Stimulated activated CD8-positive, alpha-beta memory T cell treated with anti-CD3 and anti-CD28 coated beads, Interleukin-12 subunit alpha, Interleukin-12 subunit beta, amount 100 ng/mL, for 24 hours (primary cell): Measurements from ENCODE around the gene ZNF560.
A peak's percentile ranks its signal among the peaks of the same experiment; 100 is the strongest.

Experiments
- DNase-seq: peaks from one replicate; pipeline ENCODE4 v3.0.0-alpha.2; 2020; ENCODE audit errors: extremely low read depth

The ZNF560 gene

GRCh38 chr19:9436358-9436757, 62.1 kb downstream of the ZNF560 start:
- no peak for DNase-seq

- DNase-seq = peak; percentile 78
Observed at GRCh38 chr19:9435279-9436268, 62.8 kb downstream of the ZNF560 start, which contains the start of gene ZNF266. Gene ZNF266 (minus strand): TSS chr19:9435573. CDS start chr19:9420089, 15,484 bp downstream.

DNA sequence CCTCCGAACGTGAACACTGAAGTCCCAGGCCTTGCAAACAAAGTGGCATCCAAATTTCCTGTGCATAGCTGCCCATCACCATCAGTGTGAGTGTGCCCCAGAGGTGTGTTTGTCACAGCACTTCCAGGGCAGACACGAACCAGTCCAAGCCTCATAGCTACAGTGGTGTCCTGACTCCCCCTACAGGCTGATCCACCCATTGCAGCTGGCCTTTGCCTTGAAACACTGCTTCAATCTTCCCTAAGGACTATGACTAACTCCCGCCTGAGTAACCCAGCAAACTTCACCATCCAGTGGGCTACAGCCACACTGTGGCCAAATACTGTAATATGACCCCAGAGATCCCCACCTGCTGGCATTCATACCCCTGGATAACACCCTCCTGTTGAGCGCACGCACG, 66.9 kb downstream of the ZNF560 start:
- DNase-seq = peak; percentile 14

DNA sequence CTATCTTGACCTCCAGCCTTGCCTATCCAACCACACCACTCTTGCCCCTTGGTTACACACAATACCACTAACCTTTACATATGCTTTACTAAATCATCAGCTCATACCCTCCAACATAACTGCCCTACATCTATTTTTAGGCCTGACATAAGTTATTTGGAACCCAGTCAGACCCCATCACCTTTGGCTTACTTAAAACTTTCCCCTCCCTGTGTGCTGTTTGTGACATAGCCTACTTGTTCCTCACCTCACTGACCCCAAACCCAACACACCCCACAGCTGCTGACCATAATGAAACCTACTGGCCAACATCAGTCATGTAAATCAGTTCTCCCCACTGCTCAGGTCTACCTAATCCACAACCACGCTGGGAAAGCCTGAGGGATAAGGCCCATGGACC, 68.0 kb downstream of the ZNF560 start:
- no peak for DNase-seq

DNA sequence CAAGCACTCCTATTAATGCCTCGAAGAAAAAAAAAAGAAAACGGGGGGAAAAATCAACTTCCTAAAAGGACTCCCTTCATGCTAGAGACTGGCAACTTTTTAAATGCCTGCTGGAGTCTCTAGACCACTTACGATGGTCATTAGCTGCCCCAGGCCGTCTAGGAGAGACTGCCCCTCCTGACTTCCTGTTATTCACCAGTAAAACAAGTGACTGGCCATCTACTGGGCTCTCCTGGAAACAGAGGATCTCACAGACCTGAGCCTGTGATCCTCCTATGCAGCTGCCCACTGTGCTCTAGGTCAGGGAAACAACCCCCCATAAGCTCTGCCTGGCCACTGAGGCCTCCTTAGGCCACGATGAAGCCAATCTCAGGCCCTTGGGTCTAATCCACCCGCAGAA, 70.5 kb downstream of the ZNF560 start:
- DNase-seq = no peak
